Transverse colon (tissue), 4 donors: Measurements from ENCODE around the gene HSPA14. TPM values are rescaled to one million over a fixed set of nuclear protein-coding genes. Genes with fewer than 3 reads are reported as not detected.

Source experiments
- DNase-seq: peaks from one replicate; pipeline ENCODE4 v3.0.0-alpha.2; 2019
- H3K27ac ChIP-seq, 4 donors: fragments of 200-600 bp; sonication (generic); 2 replicates each; pipeline ENCODE4 v1.5.1; 2016 to 2018; ENCODE audit warnings: inconsistent platforms in 4 of 4
- H3K27me3 ChIP-seq: fragments of 200-600 bp; sonication (generic); 2 replicates; pipeline ENCODE4 v1.5.1; 2017; ENCODE audit warnings: inconsistent platforms
- H3K36me3 ChIP-seq, 4 donors: fragments of 200-600 bp; sonication (generic); 2 replicates each; pipeline ENCODE4 v1.5.1; 2017 to 2019; ENCODE audit warnings: inconsistent platforms in 4 of 4
- H3K4me1 ChIP-seq, 4 donors: fragments of 200-600 bp; sonication (generic); 2 replicates each; pipeline ENCODE4 v1.5.1; 2017 to 2020; ENCODE audit warnings: inconsistent platforms in 4 of 4
- H3K4me3 ChIP-seq, 4 donors: fragments of 200-600 bp; sonication (generic); 1 replicate in 1 of 4; 2 replicates in 3 of 4; pipeline versions ENCODE4 v1.5.1 to v1.6.1; 2017 to 2019; ENCODE audit warnings: inconsistent platforms in 4 of 4
- H3K9me3 ChIP-seq, 2 donors: fragments of 200-600 bp; sonication (generic); 2 replicates each; pipeline ENCODE4 v1.5.1; 2017 to 2019; ENCODE audit warnings: inconsistent platforms in 2 of 2
- EP300 ChIP-seq: sonication (generic); formaldehyde crosslinking; IDR thresholded peaks from one replicate; pipeline ENCODE4 v1.6.1; 2017; ENCODE audit warnings: antibody characterized with exemption, low read depth
- POLR2A ChIP-seq: fragments of 450-650 bp; IDR thresholded peaks from one replicate; pipeline ENCODE4 v1.6.1; 2016; ENCODE audit warnings: antibody characterized with exemption, mild to moderate bottlenecking, moderate library complexity
- POLR2AphosphoS5 ChIP-seq, 3 donors: sonication (generic); formaldehyde crosslinking; IDR thresholded peaks; one replicate each; pipeline ENCODE4 v1.6.1; 2016; ENCODE audit warnings: antibody characterized with exemption in 3 of 3
- WGBS, 2 donors: methylation state at CpG; one replicate each; pipeline ENCODE4 v1.1.5; 2018; ENCODE audit warnings: low coverage in 1 of 2; 5-methylcytosine and 5-hydroxymethylcytosine counted together
- in situ Hi-C, 4 donors: fragments of 200-750 bp; cut with MboI; loops; one replicate each; pipeline versions ENCODE4 v1.15.0 to v1.15.1; 2017; ENCODE audit warnings: low sequenced_read_pairs in 3 of 4, low pct_ligation_motif_present in 1 of 4, low pct_unique_long_range_greater_than_20kb in 1 of 4
- intact Hi-C: fragments of 100-400 bp; cut with DNase I; formaldehyde crosslinking; loops from one replicate; pipeline ENCODE4 v1.15.1; 2023; ENCODE audit warnings: low total_unique reads
- total RNA-seq, 4 donors: library from RNA; depleted of rRNA; stranded (reverse); fragments of >200 nt; gene quantifications; one replicate each; pipeline ENCODE4 v1.1.0, GENCODE V29; 2016
- TF ChIP-seq, protein P1 (sequence below), 5 experiments: fragments of 200-600 bp in 3 of 5; fragments of 450-650 bp in 2 of 5; sonication (generic) in 3 of 5; IDR thresholded peaks; 1 replicate in 2 of 5; 2 replicates in 3 of 5; pipeline ENCODE4 v1.5.1; 2016 to 2017; ENCODE audit warnings: antibody characterized with exemption in 5 of 5, inconsistent platforms in 3 of 5, mild to moderate bottlenecking in 2 of 5, moderate library complexity in 1 of 5

HSPA14 gene
- total RNA-seq, 4 donors from 2014 or later, result 6.7 to 15.4 (median 8.7) TPM

DNA sequence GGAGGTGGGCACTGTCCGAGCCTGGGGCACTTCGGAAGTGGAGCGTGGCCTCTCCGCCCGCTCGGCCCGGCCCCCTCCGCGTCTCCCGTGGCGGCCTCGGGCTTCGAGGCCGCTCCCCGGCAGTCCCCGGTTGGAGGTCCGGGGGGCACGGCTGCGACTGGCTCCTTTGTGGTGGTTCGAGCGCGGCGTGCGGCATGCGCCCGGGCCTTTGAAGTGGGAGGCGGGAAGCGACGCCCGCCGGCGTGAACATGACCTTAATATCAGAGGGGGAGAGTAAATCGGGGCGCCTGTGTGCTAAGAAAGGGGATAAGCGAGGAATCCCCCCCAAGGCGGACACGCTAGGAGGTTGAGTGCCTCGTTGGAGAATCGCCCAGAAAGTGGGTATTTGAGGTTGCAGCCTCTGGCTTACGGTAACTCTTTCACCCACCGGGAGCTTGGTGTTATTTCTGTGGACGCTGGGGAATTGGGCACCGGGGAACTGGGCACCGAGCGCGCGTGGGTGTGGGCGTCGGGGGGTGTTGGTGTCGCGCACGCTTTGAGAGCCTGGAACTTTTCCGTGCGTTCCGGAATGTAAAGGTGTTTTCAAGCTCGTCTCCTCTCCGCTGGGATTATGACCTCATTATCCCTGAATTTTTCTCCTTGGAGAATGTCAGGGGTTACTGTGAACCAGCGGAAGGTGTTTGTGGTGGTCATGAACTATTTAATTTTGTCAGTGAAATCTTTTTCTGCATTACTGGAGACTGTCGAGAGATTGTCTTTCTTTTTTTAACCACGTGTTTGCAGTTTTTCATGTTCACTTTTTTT, 41.2 kb downstream of the HSPA14 start:
- peak overlapping the region; percentile 92 to 100 (median 98) for H3K27ac ChIP-seq
- H3K4me3 ChIP-seq, result peak overlapping the region; percentile 70 to 98 (median 83)
- peak; percentile 31 for DNase-seq
- no peaks in the 10 kb centered on the region for H3K36me3 ChIP-seq
- in situ Hi-C loops (no loop called here), intact Hi-C loops (no loop called here)
- H3K4me1 ChIP-seq, result peaks cover 6 to 20% (median 10%) of the 10 kb centered on the region in 4 donors
- WGBS, 2 donors, result 0 to 1% methylated on average over 5 to 45 of the region's 60 CpGs
- TF ChIP-seq POLR2AphosphoS5 (IDR thresholded peaks at IDR 0.05), result no peak
- TF ChIP-seq, protein P1, sequence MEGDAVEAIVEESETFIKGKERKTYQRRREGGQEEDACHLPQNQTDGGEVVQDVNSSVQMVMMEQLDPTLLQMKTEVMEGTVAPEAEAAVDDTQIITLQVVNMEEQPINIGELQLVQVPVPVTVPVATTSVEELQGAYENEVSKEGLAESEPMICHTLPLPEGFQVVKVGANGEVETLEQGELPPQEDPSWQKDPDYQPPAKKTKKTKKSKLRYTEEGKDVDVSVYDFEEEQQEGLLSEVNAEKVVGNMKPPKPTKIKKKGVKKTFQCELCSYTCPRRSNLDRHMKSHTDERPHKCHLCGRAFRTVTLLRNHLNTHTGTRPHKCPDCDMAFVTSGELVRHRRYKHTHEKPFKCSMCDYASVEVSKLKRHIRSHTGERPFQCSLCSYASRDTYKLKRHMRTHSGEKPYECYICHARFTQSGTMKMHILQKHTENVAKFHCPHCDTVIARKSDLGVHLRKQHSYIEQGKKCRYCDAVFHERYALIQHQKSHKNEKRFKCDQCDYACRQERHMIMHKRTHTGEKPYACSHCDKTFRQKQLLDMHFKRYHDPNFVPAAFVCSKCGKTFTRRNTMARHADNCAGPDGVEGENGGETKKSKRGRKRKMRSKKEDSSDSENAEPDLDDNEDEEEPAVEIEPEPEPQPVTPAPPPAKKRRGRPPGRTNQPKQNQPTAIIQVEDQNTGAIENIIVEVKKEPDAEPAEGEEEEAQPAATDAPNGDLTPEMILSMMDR (IDR thresholded peaks at IDR 0.05), result peak in 1 of 5 experiments; percentile 11
- H3K9me3 ChIP-seq, result no peaks in the 10 kb centered on the region
- no peaks in the 10 kb centered on the region for H3K27me3 ChIP-seq

DNA sequence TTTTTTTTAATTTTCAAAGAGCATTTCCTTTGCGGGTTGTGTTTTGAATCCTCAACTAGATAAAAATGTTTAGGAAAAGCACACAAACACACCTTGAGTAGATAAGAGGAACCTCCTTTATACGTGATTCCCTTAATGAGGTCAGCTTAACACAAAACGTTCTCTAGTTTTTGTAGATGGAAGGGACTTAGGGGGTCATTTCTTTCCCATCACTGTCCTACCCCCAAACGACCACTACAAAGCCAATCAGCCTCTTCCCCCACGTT, 41.8 kb downstream of the HSPA14 start:
- Histone ChIP-seq H3K36me3 (no peaks in the 10 kb centered on the region), H3K27ac (no peak overlapping the region), H3K9me3 (no peaks in the 10 kb centered on the region), H3K27me3 (no peaks in the 10 kb centered on the region), H3K4me3 (peak overlapping the region in 3 of 4 donors; percentile 70 to 98 (median 73)), H3K4me1 (peaks cover 6 to 20% (median 10%) of the 10 kb centered on the region in 4 donors)
- 0 to 1% methylated on average over 5 of the region's 5 CpGs for WGBS, 2 donors
- intact Hi-C loops, result no loop called here
- no peak for DNase-seq
- TF ChIP-seq EP300 (no peak), POLR2AphosphoS5 (IDR thresholded peaks at IDR 0.05) (no peak), POLR2A (no peak)
- TF ChIP-seq, protein P1 (IDR thresholded peaks at IDR 0.05), result no peak
- in situ Hi-C loops, result no loop called here

DNA sequence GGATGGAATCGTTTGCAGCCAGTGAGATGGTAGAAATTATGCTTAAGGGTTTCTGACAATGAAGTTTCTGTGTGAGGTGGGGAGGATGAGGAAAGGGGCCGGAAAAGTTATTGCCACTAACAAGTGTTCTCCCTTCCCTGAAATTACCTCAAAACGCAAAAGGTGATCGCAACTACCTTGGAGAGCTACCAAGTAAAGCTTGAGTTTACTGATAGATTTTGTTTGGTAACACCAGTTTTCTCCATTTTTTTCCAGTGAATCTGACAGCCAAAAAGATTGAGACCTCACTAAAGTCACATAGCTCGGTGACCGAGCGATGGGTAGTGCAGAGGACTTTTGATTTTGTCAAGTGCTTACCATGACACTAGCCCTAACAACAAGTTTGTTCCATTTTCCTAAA, 42.1 kb downstream of the HSPA14 start:
- peaks cover 6 to 20% (median 10%) of the 10 kb centered on the region in 4 donors for H3K4me1 ChIP-seq
- in situ Hi-C loops (no loop called here), intact Hi-C loops (no loop called here)
- TF ChIP-seq POLR2AphosphoS5 (IDR thresholded peaks at IDR 0.05) (no peak), EP300 (no peak), POLR2A (no peak)
- TF ChIP-seq, protein P1 (IDR thresholded peaks at IDR 0.05), result no peak
- no peaks in the 10 kb centered on the region for H3K36me3 ChIP-seq
- no peaks in the 10 kb centered on the region for H3K27me3 ChIP-seq
- DNase-seq, result no peak
- peak overlapping the region in 1 of 4 donors; percentile 98 for H3K4me3 ChIP-seq
- no peak overlapping the region for H3K27ac ChIP-seq
- WGBS, 2 donors, result 64 to 66% methylated on average over 4 to 7 of the region's 7 CpGs
- H3K9me3 ChIP-seq, result no peaks in the 10 kb centered on the region

DNA sequence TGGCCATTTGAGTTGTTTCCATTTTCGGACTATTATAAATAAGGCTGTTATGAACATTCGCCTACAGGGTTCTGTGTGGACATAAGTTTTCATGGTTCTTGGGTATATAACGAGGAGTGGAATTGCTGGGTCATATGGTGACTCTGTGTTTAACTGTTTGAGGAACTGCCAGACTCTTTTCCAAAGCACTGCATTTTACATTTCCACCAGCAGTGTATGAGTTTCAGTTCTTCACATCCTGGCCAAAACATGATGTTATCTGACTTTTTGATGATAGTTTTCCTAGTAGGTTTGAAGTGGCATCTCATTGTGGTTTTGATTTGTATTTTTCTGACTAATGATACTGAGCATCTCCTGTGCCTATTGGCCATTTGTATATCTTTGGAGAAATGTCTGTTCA, 46.0 kb downstream of the HSPA14 start:
- intact Hi-C loops (no loop called here), in situ Hi-C loops (no loop called here)
- H3K4me1 ChIP-seq, result peaks cover 4 to 9% (median 6%) of the 10 kb centered on the region in 4 donors
- no peaks in the 10 kb centered on the region for H3K9me3 ChIP-seq
- DNase-seq, result no peak
- H3K27ac ChIP-seq, result no peak overlapping the region
- H3K36me3 ChIP-seq, result no peaks in the 10 kb centered on the region
- no peaks in the 10 kb centered on the region for H3K27me3 ChIP-seq
- TF ChIP-seq POLR2A (no peak), EP300 (no peak), POLR2AphosphoS5 (IDR thresholded peaks at IDR 0.05) (no peak)
- TF ChIP-seq, protein P1 (IDR thresholded peaks at IDR 0.05), result no peak
- no peak overlapping the region for H3K4me3 ChIP-seq
- WGBS, 2 donors, result 91 to 93% methylated on average over 3 of the region's 3 CpGs
